ENCODE measurements around the gene SQOR. TPM values are rescaled to one million over a fixed set of nuclear protein-coding genes. Genes with fewer than 3 reads are reported as not detected.

SQOR gene
- total and polyA plus RNA-seq, 2 of the 4 experiments (the other 2 are of a cell fraction), result 22.1 to 40.3 TPM

GRCh38 chr15:45731343-45731742, 96.5 kb downstream of the SQOR start:
- BruUV-seq (replicated peaks), result no TSS peak

More at GRCh38 chr15:45731343-45731742, 96.5 kb downstream of the SQOR start:
- Histone ChIP-seq H3K4me2 (ENCODE audit: low read depth, low read length) (no peak overlapping the region), H3K4me1 (ENCODE audit: control insufficient read depth, insufficient read depth, low read length) (no peaks in the 10 kb centered on the region), H2BK120ac (ENCODE audit: low read depth, low read length) (no peak overlapping the region), H3K9ac (ENCODE audit: low read depth, low read length) (no peak overlapping the region), H2BK20ac (ENCODE audit: low read depth, low read length) (no peak overlapping the region), H3K4me3 (ENCODE audit: insufficient read depth, low read depth, low read length) (no peak overlapping the region), H4K8ac (ENCODE audit: low read depth in 2 of 2, low read length in 2 of 2) (no peak overlapping the region), H3K14ac (replicated peaks; ENCODE audit: low read depth, low read length) (no peak overlapping the region), H2BK5ac (ENCODE audit: low read depth, low read length, poor library complexity, severe bottlenecking) (no peak overlapping the region), H3K23ac (ENCODE audit: low read depth, low read length) (no peak overlapping the region), H3K9me1 (ENCODE audit: insufficient read depth, low read length) (no peaks in the 10 kb centered on the region), H2BK15ac (ENCODE audit: low read depth, low read length) (no peak overlapping the region), H3K27ac (ENCODE audit: insufficient read depth, low read length) (no peak overlapping the region), H3K56ac (ENCODE audit: extremely low read depth, insufficient read depth, low read length) (no peak overlapping the region), H2AK5ac (ENCODE audit: low read depth, low read length) (no peak overlapping the region), H3K18ac (ENCODE audit: low read depth, low read length) (no peak overlapping the region), H3K27me3 (ENCODE audit: control insufficient read depth, insufficient read depth, low read length) (peaks cover 4% of the 10 kb centered on the region; the same call in 1 of the 2 replicates), H3K79me1 (ENCODE audit: low read depth in 1 of 2, low read length in 2 of 2) (no peaks in the 10 kb centered on the region), H2AFZ (replicated peaks; ENCODE audit: low read length, poor library complexity) (no peak overlapping the region), H2AK9ac (replicated peaks; ENCODE audit: low read depth, low read length, poor library complexity) (no peak overlapping the region), H4K5ac (ENCODE audit: low read depth, low read length) (no peak overlapping the region), H3K4ac (ENCODE audit: low read depth, low read length) (no peak overlapping the region), H4K91ac (ENCODE audit: insufficient read depth, low read depth, low read length) (no peak overlapping the region), H4K20me1 (ENCODE audit: insufficient read depth, low read length) (no peaks in the 10 kb centered on the region), H3K9me3 (ENCODE audit: control insufficient read depth, insufficient read depth, low read length) (no peaks in the 10 kb centered on the region), H3K36me3 (ENCODE audit: control insufficient read depth, insufficient read depth, low read length) (no peaks in the 10 kb centered on the region)
- POLR2A ChIA-PET (ENCODE audit: unreplicated experiment), result no interaction called here
- DNase-seq (no peak), ATAC-seq (ENCODE audit: low read depth) (no peak)
- CTCF ChIA-PET, result no interaction called here
- no peak for TF ChIP-seq FOS (IDR thresholded peaks at IDR 0.05; ENCODE audit: low read depth, low read length)
- peak; percentile 62 for TF ChIP-seq CEBPB (IDR thresholded peaks at IDR 0.05; ENCODE audit: low read depth, low read length)
- no peak for TF ChIP-seq MAFK (IDR thresholded peaks at IDR 0.05; ENCODE audit: low read depth, low read length)
- WGBS, 2 experiments (ENCODE audit: extremely low coverage in 2 of 2, insufficient read length in 1 of 2), result no CpG with 5 or more reads among the region's 1 CpG
- dilution Hi-C loops (cut with HindIII; ENCODE audit: low sequenced_read_pairs, unreplicated experiment) (no loop called here), intact Hi-C loops (cut with micrococcal nuclease) (no loop called here), in situ Hi-C loops (cut with MboI; ENCODE audit: low sequenced_read_pairs) (no loop called here)

Measured in IMR-90 (cell line).